Right lung (tissue), 5 donors: ENCODE results near the gene RBBP9. TPM values are rescaled to one million over a fixed set of nuclear protein-coding genes. Genes with fewer than 3 reads are reported as not detected.

Experiments used
- polyA plus RNA-seq, 5 donors: library from polyadenylated mRNA; unstranded; fragments of 120-200 nt; gene quantifications; one replicate each; pipeline versions ENCODE4 v1.2.1 to v1.2.3, GENCODE V29; 2013; ENCODE audit warnings: inconsistent platforms in 1 of 5, low replicate concordance in 1 of 5; ENCODE audit not compliant: insufficient read length in 5 of 5, insufficient read depth in 1 of 5

RBBP9 gene
- polyA plus RNA-seq, 5 donors, result 25.9 to 38.2 (median 34.3) TPM

Other genes starting within 250 kb of the RBBP9 start
- gene ZNF133, start 208.7 kb downstream of the RBBP9 start, polyA plus RNA-seq, result 10 to 100 TPM; 28.3 to 38.1 (median 33.5) TPM
- 10 to 100 TPM in 1 of 5 donors, 1 to 10 TPM in 4; 7.3 to 10.3 (median 9.2) TPM for gene DZANK1, start 30.2 kb downstream of the RBBP9 start, polyA plus RNA-seq
- gene POLR3F, start 29.8 kb downstream of the RBBP9 start, polyA plus RNA-seq, result 10 to 100 TPM; 16.0 to 21.6 (median 18.4) TPM
- 10 to 100 TPM; 42.4 to 48.8 (median 44.6) TPM for gene SEC23B, start 10.7 kb upstream of the RBBP9 start, polyA plus RNA-seq
- 10 to 100 TPM; 64.3 to 85.3 (median 77.5) TPM for gene SMIM26, start 70.2 kb upstream of the RBBP9 start, polyA plus RNA-seq
- 10 to 100 TPM; 22.3 to 29.6 (median 25.4) TPM for gene DTD1, start 90.8 kb upstream of the RBBP9 start, polyA plus RNA-seq